ENCODE data around the gene PTPRG.

DNA sequence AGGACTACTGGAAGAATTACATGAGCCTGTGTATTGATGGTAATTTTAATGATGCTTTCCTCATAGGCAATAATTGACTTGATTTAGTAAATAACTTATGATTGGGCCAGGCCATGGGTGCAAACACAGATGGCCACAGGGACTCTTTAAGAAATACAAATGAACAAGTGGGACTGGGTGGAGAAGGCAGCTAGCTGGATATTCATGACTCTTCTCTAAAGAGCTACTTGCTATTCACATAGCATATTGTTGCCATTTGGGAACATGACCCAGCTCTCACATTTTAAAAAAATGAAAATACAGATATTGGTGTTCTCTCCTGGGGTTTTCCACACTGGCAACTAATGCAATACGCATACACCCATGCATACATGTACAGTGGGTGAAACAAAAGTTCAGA lies 178.3 kb downstream of the PTPRG start:
- TF ChIP-seq, protein P1, sequence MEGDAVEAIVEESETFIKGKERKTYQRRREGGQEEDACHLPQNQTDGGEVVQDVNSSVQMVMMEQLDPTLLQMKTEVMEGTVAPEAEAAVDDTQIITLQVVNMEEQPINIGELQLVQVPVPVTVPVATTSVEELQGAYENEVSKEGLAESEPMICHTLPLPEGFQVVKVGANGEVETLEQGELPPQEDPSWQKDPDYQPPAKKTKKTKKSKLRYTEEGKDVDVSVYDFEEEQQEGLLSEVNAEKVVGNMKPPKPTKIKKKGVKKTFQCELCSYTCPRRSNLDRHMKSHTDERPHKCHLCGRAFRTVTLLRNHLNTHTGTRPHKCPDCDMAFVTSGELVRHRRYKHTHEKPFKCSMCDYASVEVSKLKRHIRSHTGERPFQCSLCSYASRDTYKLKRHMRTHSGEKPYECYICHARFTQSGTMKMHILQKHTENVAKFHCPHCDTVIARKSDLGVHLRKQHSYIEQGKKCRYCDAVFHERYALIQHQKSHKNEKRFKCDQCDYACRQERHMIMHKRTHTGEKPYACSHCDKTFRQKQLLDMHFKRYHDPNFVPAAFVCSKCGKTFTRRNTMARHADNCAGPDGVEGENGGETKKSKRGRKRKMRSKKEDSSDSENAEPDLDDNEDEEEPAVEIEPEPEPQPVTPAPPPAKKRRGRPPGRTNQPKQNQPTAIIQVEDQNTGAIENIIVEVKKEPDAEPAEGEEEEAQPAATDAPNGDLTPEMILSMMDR (IDR thresholded peaks at IDR 0.05) = no peak
- TF ChIP-seq POLR2A (IDR thresholded peaks at IDR 0.05) = no peak
